ENCODE measurements around the gene FLYWCH1.

Gene FLYWCH1

DNA sequence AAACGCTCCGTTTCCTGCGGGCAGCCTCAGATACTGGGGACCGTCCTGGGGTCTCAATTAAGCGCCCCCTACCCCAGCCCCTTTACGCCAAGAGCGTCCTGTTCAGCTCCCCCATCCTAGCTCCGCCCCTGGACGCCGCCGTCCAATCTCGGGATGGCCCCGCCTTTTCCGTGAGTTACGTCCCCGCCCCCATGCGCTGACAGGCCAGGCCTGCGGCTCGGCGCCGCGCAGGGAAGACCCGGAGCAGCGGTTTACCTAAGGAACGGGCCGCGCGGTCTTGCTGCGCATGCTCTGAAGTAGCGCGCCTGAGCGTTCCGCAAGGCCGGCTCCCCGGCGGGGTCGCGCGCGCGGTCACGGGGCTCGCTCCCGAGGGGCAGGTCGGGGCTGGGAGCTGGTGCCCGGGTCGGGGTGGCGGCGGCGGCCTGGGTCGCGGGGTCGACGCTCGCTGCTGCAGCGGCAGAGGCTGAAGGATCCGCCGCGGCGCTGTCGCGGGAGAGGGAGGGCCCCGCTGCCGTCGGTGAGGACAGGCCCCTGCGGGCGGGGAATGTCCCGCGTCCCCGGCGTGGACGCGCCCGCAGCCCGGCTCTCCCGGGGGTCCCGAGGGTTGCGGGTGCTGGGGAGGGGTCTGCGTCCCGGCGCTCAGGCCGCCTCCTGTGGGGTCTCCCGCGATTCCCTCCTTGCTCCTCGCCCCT lies at the start of gene FLYWCH1:
FLYWCH1 (plus strand) TSS at position 294 of the 692 bp plus-strand sequence. CDS start 17,755 bp downstream, outside the sequence.
- H3K27ac ChIP-seq = peak within 1 kb of the TSS; percentile 65; the same call in 1 of the 2 replicates
- TF ChIP-seq, protein P1, sequence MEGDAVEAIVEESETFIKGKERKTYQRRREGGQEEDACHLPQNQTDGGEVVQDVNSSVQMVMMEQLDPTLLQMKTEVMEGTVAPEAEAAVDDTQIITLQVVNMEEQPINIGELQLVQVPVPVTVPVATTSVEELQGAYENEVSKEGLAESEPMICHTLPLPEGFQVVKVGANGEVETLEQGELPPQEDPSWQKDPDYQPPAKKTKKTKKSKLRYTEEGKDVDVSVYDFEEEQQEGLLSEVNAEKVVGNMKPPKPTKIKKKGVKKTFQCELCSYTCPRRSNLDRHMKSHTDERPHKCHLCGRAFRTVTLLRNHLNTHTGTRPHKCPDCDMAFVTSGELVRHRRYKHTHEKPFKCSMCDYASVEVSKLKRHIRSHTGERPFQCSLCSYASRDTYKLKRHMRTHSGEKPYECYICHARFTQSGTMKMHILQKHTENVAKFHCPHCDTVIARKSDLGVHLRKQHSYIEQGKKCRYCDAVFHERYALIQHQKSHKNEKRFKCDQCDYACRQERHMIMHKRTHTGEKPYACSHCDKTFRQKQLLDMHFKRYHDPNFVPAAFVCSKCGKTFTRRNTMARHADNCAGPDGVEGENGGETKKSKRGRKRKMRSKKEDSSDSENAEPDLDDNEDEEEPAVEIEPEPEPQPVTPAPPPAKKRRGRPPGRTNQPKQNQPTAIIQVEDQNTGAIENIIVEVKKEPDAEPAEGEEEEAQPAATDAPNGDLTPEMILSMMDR (conservative IDR thresholded peaks at IDR 0.05) = no peak

DNA sequence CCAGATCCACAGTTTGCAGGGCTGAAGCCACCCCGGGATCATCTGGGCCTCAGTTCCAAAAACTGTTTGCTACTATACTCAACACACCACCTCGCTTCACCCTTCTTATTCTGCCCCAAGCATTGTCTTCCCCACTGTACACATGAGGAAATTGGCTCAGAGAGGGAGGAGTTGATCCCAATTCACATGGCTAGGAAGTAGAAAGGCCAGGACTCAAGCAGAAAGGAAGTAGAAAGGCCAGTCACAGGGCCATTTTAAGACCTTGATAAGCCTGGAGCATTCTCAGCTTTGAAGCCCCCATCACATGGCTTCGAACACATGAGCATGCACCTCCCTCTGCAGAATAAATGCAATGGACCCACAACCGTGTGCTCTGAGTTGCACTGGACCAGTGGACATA lies 46.1 kb upstream of the FLYWCH1 start:
- TF ChIP-seq, protein P1 (conservative IDR thresholded peaks at IDR 0.05) = no peak
- H3K27ac ChIP-seq = no peak overlapping the region

- H3K27ac ChIP-seq = no peak overlapping the region
- TF ChIP-seq, protein P1 (conservative IDR thresholded peaks at IDR 0.05) = no peak
Measured at GRCh38 chr16:2866431-2866830, 45.3 kb upstream of the FLYWCH1 start.

DNA sequence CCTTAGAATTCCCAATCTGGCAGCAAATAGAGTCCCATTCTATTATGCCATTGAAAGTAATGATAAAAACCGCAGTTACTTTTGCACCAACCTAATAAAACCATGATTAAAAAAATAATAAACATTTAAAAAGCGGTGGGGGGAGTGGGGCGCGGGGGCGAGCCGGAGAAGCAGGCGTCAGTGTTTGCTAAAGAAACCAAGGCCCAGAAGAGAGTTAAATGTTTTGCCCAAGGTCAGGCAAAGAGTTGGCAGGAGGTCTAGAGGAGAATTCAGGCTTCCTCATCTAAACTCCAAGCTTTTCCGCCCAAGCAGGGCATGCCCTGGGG lies 44.1 kb upstream of the FLYWCH1 start:
- H3K27ac ChIP-seq = peak overlapping the region; percentile 83
- TF ChIP-seq, protein P1 (conservative IDR thresholded peaks at IDR 0.05) = no peak

GRCh38 chr16:2867987-2868789 lies 43.5 kb upstream of the FLYWCH1 start:
- TF ChIP-seq, protein P1 (conservative IDR thresholded peaks at IDR 0.05) = peak; percentile 91
- peak overlapping the region; percentile 83 for H3K27ac ChIP-seq

DNA sequence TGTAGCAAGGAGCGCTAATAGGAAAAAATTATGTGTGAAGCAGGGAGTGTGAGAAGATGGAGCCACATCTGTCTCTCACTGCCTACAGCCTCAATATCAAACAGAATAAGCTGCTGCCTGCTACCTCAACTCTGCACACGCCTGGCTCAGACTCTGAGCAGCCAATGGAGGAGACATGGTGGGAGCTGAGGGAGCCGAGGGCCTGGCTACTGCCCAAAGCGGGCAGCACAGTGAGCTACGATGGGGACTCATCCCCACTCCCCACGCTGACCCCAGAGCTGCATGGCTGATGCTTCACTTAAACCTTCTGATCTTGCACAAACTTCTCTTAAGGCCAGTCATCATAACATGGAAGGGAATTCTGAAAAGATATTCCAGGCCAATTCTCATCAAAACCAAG lies 39.8 kb upstream of the FLYWCH1 start:
- no peak overlapping the region for H3K27ac ChIP-seq
- TF ChIP-seq, protein P1 (conservative IDR thresholded peaks at IDR 0.05) = no peak

- H3K27ac ChIP-seq = peak overlapping the region; percentile 70
- TF ChIP-seq, protein P1 (conservative IDR thresholded peaks at IDR 0.05) = no peak
Measured at GRCh38 chr16:2874032-2874911, 37.5 kb upstream of the FLYWCH1 start.

All from VCaP (cell line).